ENCODE data around the gene HIRA. TPM values are rescaled to one million over a fixed set of nuclear protein-coding genes. Genes with fewer than 3 reads are reported as not detected.

The HIRA gene
- total and polyA plus RNA-seq, 9 of the 15 experiments (the other 6 are each of a cell fraction or from before 2014, with no cell fraction given): 0.96 to 132 (median 58.4) TPM

GRCh38 chr22:19447330-19448075 lies 16.0 kb upstream of the HIRA start, which contains the start of gene C22orf39 (continued):
- TF ChIP-seq, protein P1, sequence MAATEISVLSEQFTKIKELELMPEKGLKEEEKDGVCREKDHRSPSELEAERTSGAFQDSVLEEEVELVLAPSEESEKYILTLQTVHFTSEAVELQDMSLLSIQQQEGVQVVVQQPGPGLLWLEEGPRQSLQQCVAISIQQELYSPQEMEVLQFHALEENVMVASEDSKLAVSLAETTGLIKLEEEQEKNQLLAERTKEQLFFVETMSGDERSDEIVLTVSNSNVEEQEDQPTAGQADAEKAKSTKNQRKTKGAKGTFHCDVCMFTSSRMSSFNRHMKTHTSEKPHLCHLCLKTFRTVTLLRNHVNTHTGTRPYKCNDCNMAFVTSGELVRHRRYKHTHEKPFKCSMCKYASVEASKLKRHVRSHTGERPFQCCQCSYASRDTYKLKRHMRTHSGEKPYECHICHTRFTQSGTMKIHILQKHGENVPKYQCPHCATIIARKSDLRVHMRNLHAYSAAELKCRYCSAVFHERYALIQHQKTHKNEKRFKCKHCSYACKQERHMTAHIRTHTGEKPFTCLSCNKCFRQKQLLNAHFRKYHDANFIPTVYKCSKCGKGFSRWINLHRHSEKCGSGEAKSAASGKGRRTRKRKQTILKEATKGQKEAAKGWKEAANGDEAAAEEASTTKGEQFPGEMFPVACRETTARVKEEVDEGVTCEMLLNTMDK (IDR thresholded peaks at IDR 0.05; ENCODE audit: borderline replicate concordance, insufficient read depth, low read depth, low read length, poor library complexity, severe bottlenecking): peak; percentile 11
- TF ChIP-seq ATF7 (IDR thresholded peaks at IDR 0.05): peak; percentile 95
- peak; percentile 67; the same call in 1 of the 2 replicates for TF ChIP-seq DIDO1 (tag; IDR thresholded peaks at IDR 0.05; ENCODE audit: low read depth)
- TF ChIP-seq NR2C1 (IDR thresholded peaks at IDR 0.05): no peak
- TF ChIP-seq NR2C1 (tag; IDR thresholded peaks at IDR 0.05): peak; percentile 54
- TF ChIP-seq L3MBTL2 (IDR thresholded peaks at IDR 0.05): peak; percentile 96
- TF ChIP-seq USF2 (CRISPR knock-in tag; IDR thresholded peaks at IDR 0.05): peak; percentile 93
- TF ChIP-seq ARNT (IDR thresholded peaks at IDR 0.05): no peak
- peak; percentile 95 for TF ChIP-seq POLR2H (tag; IDR thresholded peaks at IDR 0.05; ENCODE audit: low read depth)
- TF ChIP-seq, protein P2, sequence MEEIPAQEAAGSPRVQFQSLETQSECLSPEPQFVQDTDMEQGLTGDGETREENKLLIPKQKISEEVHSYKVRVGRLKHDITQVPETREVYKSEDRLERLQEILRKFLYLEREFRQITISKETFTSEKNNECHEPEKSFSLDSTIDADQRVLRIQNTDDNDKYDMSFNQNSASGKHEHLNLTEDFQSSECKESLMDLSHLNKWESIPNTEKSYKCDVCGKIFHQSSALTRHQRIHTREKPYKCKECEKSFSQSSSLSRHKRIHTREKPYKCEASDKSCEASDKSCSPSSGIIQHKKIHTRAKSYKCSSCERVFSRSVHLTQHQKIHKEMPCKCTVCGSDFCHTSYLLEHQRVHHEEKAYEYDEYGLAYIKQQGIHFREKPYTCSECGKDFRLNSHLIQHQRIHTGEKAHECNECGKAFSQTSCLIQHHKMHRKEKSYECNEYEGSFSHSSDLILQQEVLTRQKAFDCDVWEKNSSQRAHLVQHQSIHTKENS (CRISPR knock-in tag; IDR thresholded peaks at IDR 0.05): no peak
- TF ChIP-seq, protein P3, sequence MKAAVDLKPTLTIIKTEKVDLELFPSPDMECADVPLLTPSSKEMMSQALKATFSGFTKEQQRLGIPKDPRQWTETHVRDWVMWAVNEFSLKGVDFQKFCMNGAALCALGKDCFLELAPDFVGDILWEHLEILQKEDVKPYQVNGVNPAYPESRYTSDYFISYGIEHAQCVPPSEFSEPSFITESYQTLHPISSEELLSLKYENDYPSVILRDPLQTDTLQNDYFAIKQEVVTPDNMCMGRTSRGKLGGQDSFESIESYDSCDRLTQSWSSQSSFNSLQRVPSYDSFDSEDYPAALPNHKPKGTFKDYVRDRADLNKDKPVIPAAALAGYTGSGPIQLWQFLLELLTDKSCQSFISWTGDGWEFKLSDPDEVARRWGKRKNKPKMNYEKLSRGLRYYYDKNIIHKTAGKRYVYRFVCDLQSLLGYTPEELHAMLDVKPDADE (conservative IDR thresholded peaks at IDR 0.05; ENCODE audit: control insufficient read depth, low read depth, low read length): peak; percentile 85; the same call in 1 of the 2 replicates
- TF ChIP-seq TOE1 (IDR thresholded peaks at IDR 0.05; ENCODE audit: borderline replicate concordance): peak; percentile 97
- no peak for TF ChIP-seq TOE1 (CRISPR knock-in tag; IDR thresholded peaks at IDR 0.05; ENCODE audit: borderline replicate concordance, low read depth)
- TF ChIP-seq ZNF121 (CRISPR knock-in tag; conservative IDR thresholded peaks at IDR 0.05): no peak
- peak; percentile 77 for TF ChIP-seq SIRT6 (IDR thresholded peaks at IDR 0.05; ENCODE audit: low read depth, low read length)
- TF ChIP-seq FOS (IDR thresholded peaks at IDR 0.05; ENCODE audit: extremely low read depth, insufficient read length): peak; percentile 98
- peak; percentile 81 for TF ChIP-seq TAF7 (tag; IDR thresholded peaks at IDR 0.05)
- TF ChIP-seq ZNF561 (CRISPR knock-in tag; conservative IDR thresholded peaks at IDR 0.05): no peak
- peak; percentile 37; the same call in 1 of the 2 replicates for TF ChIP-seq RUNX1 (IDR thresholded peaks at IDR 0.05; ENCODE audit: low read depth)
- TF ChIP-seq TEAD2 (tag; IDR thresholded peaks at IDR 0.05): no peak
- TF ChIP-seq IFI16 (CRISPR knock-in tag; IDR thresholded peaks at IDR 0.05): no peak
- peak; percentile 85 for TF ChIP-seq MITF (IDR thresholded peaks at IDR 0.05)
